ENCODE measurements around the gene SYNPO2L.
"Not testable (repeated sequence)": the region's sequence is repeated elsewhere in the genome, so short reads cannot be mapped to it uniquely, and the experiment has no call there.

SYNPO2L gene

DNA sequence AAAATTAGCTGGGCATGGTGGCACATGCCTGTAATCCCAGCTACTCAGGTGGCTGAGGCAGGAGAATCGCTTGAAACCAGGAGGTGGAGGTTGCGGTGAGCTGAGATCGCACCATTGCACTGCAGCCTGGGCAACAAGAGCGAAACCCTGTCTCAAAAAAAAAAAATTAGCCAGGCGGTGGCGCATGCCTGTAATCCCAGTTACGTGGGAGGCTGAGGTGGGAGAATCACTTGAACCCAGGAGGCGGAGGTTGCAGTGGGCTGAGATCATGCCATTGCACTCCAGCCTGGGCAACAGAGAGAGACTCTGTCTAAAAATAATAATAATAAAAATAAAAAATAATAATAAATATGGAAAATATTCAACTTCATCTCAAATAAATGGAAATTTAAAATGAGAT, 38.7 kb downstream of the SYNPO2L start:
- not testable (repeated sequence) for DNase-seq (ENCODE audit: low read depth in 3 of 3)

DNA sequence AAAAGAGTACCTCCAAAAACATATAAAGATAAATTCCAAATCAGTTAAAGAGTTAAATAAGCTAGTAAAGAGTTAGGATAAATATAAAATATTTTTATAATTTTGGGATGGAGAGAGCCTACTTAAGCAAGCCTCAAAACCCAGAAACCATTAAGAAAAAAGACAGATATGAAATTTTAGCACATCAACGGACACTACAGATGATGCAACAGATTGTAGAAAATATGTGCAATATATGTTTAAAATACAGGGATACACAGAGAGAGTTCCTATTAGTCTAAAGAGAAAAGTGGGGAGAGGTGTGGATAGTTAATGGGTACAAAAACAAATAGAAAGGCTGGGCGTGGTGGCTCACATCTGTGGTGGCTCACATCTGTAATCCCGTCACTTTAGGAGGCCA, 41.1 kb downstream of the SYNPO2L start:
- no peak for DNase-seq (ENCODE audit: low read depth in 3 of 3)

DNA sequence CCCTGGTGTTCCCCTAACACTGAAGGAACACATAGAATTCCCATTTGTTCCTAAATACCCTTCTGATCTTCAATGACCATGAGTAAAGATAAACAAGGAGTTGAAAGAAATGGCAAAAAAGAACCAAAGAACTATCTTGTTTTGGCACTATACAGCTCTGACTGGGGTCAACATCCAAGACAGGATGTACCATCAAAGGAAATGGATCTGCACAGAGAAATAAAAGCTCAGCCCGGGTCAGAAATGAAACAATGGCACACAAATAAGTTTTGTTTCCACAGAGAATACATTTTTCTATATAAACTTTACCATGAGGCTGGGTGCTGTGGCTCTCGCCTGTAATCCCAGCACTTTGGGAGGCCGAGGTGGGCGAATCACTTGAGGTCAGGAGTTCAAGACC, 46.7 kb downstream of the SYNPO2L start:
- DNase-seq (ENCODE audit: low read depth in 3 of 3) = no peak

DNA sequence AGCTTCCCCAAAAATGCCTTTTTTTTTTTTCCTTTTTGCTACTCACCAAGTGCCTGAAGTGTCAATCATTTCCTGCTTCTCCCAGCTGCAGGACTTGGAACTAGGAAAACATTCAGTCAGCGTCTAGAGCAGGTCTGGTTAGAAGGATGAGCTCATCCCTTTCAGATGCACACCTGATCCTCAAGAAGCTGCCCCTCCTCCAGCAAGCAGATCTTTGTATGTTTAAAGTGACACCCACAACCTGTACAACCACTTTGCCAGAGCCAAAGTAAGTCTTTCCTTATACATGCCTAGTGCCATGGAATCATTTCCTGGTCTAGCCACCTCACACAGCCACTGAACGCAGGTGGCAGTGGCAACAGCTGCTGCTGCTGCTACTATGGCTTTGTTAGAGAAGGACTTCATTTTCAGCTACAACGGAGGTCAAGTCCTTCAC, 54.3 kb downstream of the SYNPO2L start:
- no peak for DNase-seq (ENCODE audit: low read depth in 3 of 3)

DNA sequence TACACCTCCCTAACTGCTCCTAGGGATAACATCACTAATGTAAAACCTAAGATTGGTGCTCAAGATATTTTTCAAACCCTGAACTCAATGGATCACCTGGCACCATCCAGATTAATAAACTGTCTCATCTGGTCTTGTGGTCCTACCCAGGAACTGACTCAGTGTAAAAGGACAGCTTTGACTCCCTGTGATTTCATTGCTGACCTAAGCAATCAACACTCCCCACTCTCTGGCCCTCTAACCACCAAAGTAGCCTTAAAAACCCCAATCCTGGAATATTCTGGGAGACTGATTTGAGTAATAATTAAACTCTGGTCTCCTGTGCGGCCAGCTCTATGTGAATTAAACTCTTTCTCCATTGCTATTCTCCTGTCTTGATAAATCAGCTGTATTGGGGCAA, 58.5 kb downstream of the SYNPO2L start:
- DNase-seq (ENCODE audit: low read depth in 3 of 3) = no peak

All from stimulated activated CD4-positive, alpha-beta T cell treated with anti-CD3 and anti-CD28 coated beads, TNF-alpha, amount 100 ng/mL, for 4 hours (primary cell).